Measurements from ENCODE around the gene DCLK2. TPM values are rescaled to one million over a fixed set of nuclear protein-coding genes. Genes with fewer than 3 reads are reported as not detected.

Gene DCLK2
- polyA plus RNA-seq, 1 of the 3 experiments (the other 2 are of a cell fraction), result 10.1 TPM

GRCh38 chr4:150070464-150071170 is 7.6 kb upstream of the DCLK2 start:
- Histone ChIP-seq H3F3A (replicated peaks; ENCODE audit: insufficient read depth) (peaks cover 27% of the 10 kb centered on the region), H4K20me1 (ENCODE audit: insufficient read depth) (no peaks in the 10 kb centered on the region), H3K4me2 (no peak overlapping the region), H3K79me2 (ENCODE audit: insufficient read depth) (no peaks in the 10 kb centered on the region), H2AFZ (ENCODE audit: low read depth) (peak overlapping the region; percentile 43; the same call in 1 of the 2 replicates), H3K9me3 (no peaks in the 10 kb centered on the region), H3K4me3 (ENCODE audit: low read depth in 2 of 2, low read length in 1 of 2) (no peak overlapping the region), H3K9me2 (no peaks in the 10 kb centered on the region), H3K4me1 (ENCODE audit: control insufficient read depth in 1 of 2, insufficient read depth in 2 of 2, low read depth in 1 of 2, low read length in 1 of 2) (peaks cover 0 to 20% of the 10 kb centered on the region in 2 experiments; a peak in 1 of 4 replicates), H3K36me3 (replicated peaks in 1 of 2; ENCODE audit: control insufficient read depth in 1 of 2, insufficient read depth in 2 of 2, low read length in 1 of 2) (no peaks in the 10 kb centered on the region), H3K27ac (ENCODE audit: low read depth in 2 of 2, low read length in 1 of 2) (no peak overlapping the region), H3K9ac (no peak overlapping the region), H3K27me3 (ENCODE audit: insufficient read depth) (no peaks in the 10 kb centered on the region)
- POLR2A ChIA-PET, result no interaction called here
- TF ChIP-seq EP300 (IDR thresholded peaks at IDR 0.05; ENCODE audit: borderline replicate concordance in 1 of 2, low read depth in 1 of 2, low read length in 1 of 2) (no peak), PBX3 (IDR thresholded peaks at IDR 0.05) (no peak), EZH2phosphoT487 (IDR thresholded peaks at IDR 0.05; ENCODE audit: borderline replicate concordance, low read depth) (no peak), GABPA (IDR thresholded peaks at IDR 0.05; ENCODE audit: low read depth) (no peak), CTCF (IDR thresholded peaks at IDR 0.05) (no peak), MXI1 (IDR thresholded peaks at IDR 0.05; ENCODE audit: low read depth, low read length) (no peak), TAF1 (IDR thresholded peaks at IDR 0.05; ENCODE audit: borderline replicate concordance, low read depth, low read length) (no peak), POLR2AphosphoS5 (IDR thresholded peaks at IDR 0.05; ENCODE audit: low read depth, low read length) (no peak), NFIC (IDR thresholded peaks at IDR 0.05; ENCODE audit: borderline replicate concordance) (no peak), SMC3 (IDR thresholded peaks at IDR 0.05; ENCODE audit: low read depth, low read length) (no peak), CHD2 (IDR thresholded peaks at IDR 0.05; ENCODE audit: low read length, partially characterized antibody) (no peak), RAD21 (IDR thresholded peaks at IDR 0.05; ENCODE audit: low read length) (no peak), IRF3 (IDR thresholded peaks at IDR 0.05; ENCODE audit: low read depth, low read length) (no peak), ZBTB33 (IDR thresholded peaks at IDR 0.05; ENCODE audit: borderline replicate concordance, low read depth) (no peak)
- WGBS (ENCODE audit: low lambda C conversion rate), result 88% methylated on average over 4 of the region's 4 CpGs
- CTCF ChIA-PET, result interaction anchor here (1.1 kb wide), 1 partner anchor 136 kb away, joined by 3 read pairs; no protein-coding TSS in a partner anchor
- no peak for DNase-seq

Measured in SK-N-SH (cell line).